Ureter (tissue), 1 donor: Measurements from ENCODE around the gene MROH2B. TPM values are rescaled to one million over a fixed set of nuclear protein-coding genes. Genes with fewer than 3 reads are reported as not detected.
"Not testable (repeated sequence)": the region's sequence is repeated elsewhere in the genome, so short reads cannot be mapped to it uniquely, and the experiment has no call there.

ENCODE experiments used
- DNase-seq: peaks from one replicate; pipeline ENCODE4 v3.0.0-alpha.2; 2020; ENCODE audit warnings: low spot score
- total RNA-seq: library from RNA; stranded (reverse); gene quantifications from one replicate; pipeline ENCODE4 v1.2.4, GENCODE V29; 2023
- donor health status: DM: yes; HTN: yes; CAD: no.

MROH2B gene
- total RNA-seq, 1 donor from 2014 or later: not detected

GRCh38 chr5:41022600-41022999 is 48.5 kb downstream of the MROH2B start:
- DNase-seq: not testable (repeated sequence)

- DNase-seq: no peak
These were observed 58.8 kb downstream of the MROH2B start for GRCh38 chr5:41012318-41012717.

- no peak for DNase-seq
These were observed 60.6 kb downstream of the MROH2B start for GRCh38 chr5:41010572-41010971.

GRCh38 chr5:41009232-41009631 is 61.9 kb downstream of the MROH2B start:
- DNase-seq: no peak

GRCh38 chr5:41004931-41005330 is 66.2 kb downstream of the MROH2B start:
- DNase-seq: no peak

GRCh38 chr5:41003670-41004376 is 67.3 kb downstream of the MROH2B start:
- DNase-seq: no peak

- DNase-seq: no peak
These were observed 71.2 kb downstream of the MROH2B start for GRCh38 chr5:40999966-41000365.

GRCh38 chr5:40999142-40999541 is 72.0 kb downstream of the MROH2B start:
- no peak for DNase-seq

GRCh38 chr5:40995801-40996586 is 75.1 kb downstream of the MROH2B start:
- no peak for DNase-seq

GRCh38 chr5:40991981-40992559 is 79.1 kb downstream of the MROH2B start:
- DNase-seq: no peak

- peak; percentile 77 for DNase-seq
These were observed 79.8 kb downstream of the MROH2B start for GRCh38 chr5:40991168-40991980.

GRCh38 chr5:40988746-40989510 is 82.2 kb downstream of the MROH2B start:
- DNase-seq: no peak

GRCh38 chr5:40987349-40987748 is 83.8 kb downstream of the MROH2B start:
- DNase-seq: no peak

GRCh38 chr5:40986666-40987065 is 84.5 kb downstream of the MROH2B start:
- no peak for DNase-seq

GRCh38 chr5:40985501-40985900 is 85.6 kb downstream of the MROH2B start:
- DNase-seq: no peak

- no peak for DNase-seq
These were observed 86.3 kb downstream of the MROH2B start for GRCh38 chr5:40984884-40985283.

- no peak for DNase-seq
These were observed 87.4 kb downstream of the MROH2B start for GRCh38 chr5:40983781-40984180.

GRCh38 chr5:40981420-40981819 is 89.7 kb downstream of the MROH2B start:
- DNase-seq: no peak

GRCh38 chr5:40976836-40977235 is 94.3 kb downstream of the MROH2B start:
- DNase-seq: no peak

- DNase-seq: no peak
These were observed 95.1 kb downstream of the MROH2B start for GRCh38 chr5:40976041-40976440.

GRCh38 chr5:40973364-40974004 is 97.7 kb downstream of the MROH2B start:
- no peak for DNase-seq
